Right lobe of liver (tissue), 6 donors: ENCODE measurements around the gene PLXNB1. TPM values are rescaled to one million over a fixed set of nuclear protein-coding genes. Genes with fewer than 3 reads are reported as not detected.
A peak's percentile ranks its signal among the peaks of the same experiment; 100 is the strongest.
"Not testable (repeated sequence)": the region's sequence is repeated elsewhere in the genome, so short reads cannot be mapped to it uniquely, and the experiment has no call there.

ENCODE experiments used
- ATAC-seq, 4 donors: fragments of 200-7000 bp; cut with Tn5 transposase; one replicate each; pipeline ENCODE4 v1.9.1; 2020; ENCODE audit warnings: mild to moderate bottlenecking in 4 of 4, moderate library complexity in 4 of 4
- DNase-seq, 3 donors: peaks; one replicate each; pipeline ENCODE4 v3.0.0-alpha.2; 2020
- H3K27ac ChIP-seq, 3 donors: fragments of 200-600 bp; one replicate each; pipeline ENCODE4 v1.8.0; 2022
- H3K27me3 ChIP-seq, 2 donors: fragments of 200-600 bp; one replicate each; pipeline ENCODE4 v1.8.0; 2022
- H3K36me3 ChIP-seq, 4 donors: fragments of 200-600 bp; sonication (generic) in 1 of 4; one replicate each; pipeline versions ENCODE4 v1.5.1 to v1.8.0; 2017 to 2022; ENCODE audit warnings: control low read depth in 1 of 4
- H3K4me1 ChIP-seq, 4 donors: fragments of 200-600 bp; sonication (generic) in 1 of 4; one replicate each; pipeline versions ENCODE4 v1.5.1 to v1.8.0; 2017 to 2022; ENCODE audit warnings: control low read depth in 1 of 4
- H3K4me3 ChIP-seq, 3 donors: fragments of 200-600 bp; one replicate each; pipeline ENCODE4 v1.8.0; 2022
- H3K9me3 ChIP-seq, 4 donors: fragments of 200-600 bp; sonication (generic) in 1 of 4; one replicate each; pipeline versions ENCODE4 v1.5.1 to v1.8.0; 2017 to 2022; ENCODE audit warnings: control low read depth in 1 of 4
- POLR2A ChIP-seq: fragments of 450-650 bp; IDR thresholded peaks from one replicate; pipeline ENCODE4 v1.6.1; 2017; ENCODE audit warnings: antibody characterized with exemption, mild to moderate bottlenecking
- WGBS: methylation state at CpG from one replicate; pipeline ENCODE4 v1.1.6; 2018; ENCODE audit warnings: low coverage, low lambda C conversion rate; ENCODE audit not compliant: insufficient coverage; ENCODE audit errors: missing lambda C conversion rate; 5-methylcytosine and 5-hydroxymethylcytosine counted together
- intact Hi-C, 2 donors: fragments of 100-400 bp; cut with DNase I; formaldehyde crosslinking; loops; one replicate each; pipeline versions ENCODE4 v1.11.2 to v1.14.1; 2022
- total RNA-seq, 6 experiments: library from RNA; depleted of rRNA in 2 of 6; stranded (reverse); fragments of >200 nt in 2 of 6; fragmentation: NEBNext Ultra II Directional in 3 of 6; extraction: Animal tissue kit (Norgen Biotek cat#: 25700) in 3 of 6; gene quantifications; one replicate each; pipeline versions ENCODE4 v1.1.0 to v1.2.4, GENCODE V29; 2016 to 2023
- TF ChIP-seq, protein P1 (sequence below), 4 donors: fragments of 200-600 bp in 3 of 4; fragments of 450-650 bp in 1 of 4; IDR thresholded peaks; one replicate each; pipeline versions ENCODE4 v1.5.1 to v1.8.0; 2016 to 2022; ENCODE audit warnings: antibody characterized with exemption in 4 of 4, mild to moderate bottlenecking in 2 of 4
- donor health status: DM: no; HTN: yes; CAD: no.
- donor health status: DM: no; HTN: no; CAD: no.
- donor health status: DM: no; HTN: no; CAD: no.
- donor health status: DM: no; HTN: yes; CAD: no.
- donor health status: DM: no; HTN: yes; CAD: no.

The PLXNB1 gene
- total RNA-seq, 6 experiments from 2014 or later: 65.9 to 132 (median 86.5) TPM

DNA sequence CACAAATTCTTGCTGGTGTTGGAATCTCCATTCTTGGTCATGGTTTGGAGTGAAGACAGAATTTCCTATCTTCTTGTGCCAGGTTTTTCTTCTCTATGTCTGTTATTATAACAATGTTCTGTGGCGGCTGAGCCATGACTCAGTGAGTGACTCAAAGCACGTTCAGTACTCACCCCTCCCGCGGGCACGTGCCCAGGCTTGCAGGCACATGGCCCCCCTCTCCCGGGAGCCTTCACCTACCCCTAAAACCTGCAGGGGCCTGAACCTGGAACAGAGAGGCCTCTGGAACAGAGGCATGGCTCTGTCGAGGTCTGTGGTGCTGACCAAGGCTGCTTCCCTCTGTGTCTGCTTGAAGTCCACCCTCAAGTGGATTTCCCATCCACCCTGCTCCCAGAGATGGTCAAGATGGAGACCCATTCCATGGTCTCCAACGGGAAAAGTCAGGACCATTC, 27.6 kb downstream of the PLXNB1 start:
- DNase-seq (peak in 2 of 3 donors; percentile 33 to 45), ATAC-seq (no peak)
- Histone ChIP-seq H3K27me3 (no peaks in the 10 kb centered on the region), H3K4me1 (no peaks in the 10 kb centered on the region), H3K4me3 (no peak overlapping the region), H3K9me3 (no peaks in the 10 kb centered on the region), H3K27ac (no peak overlapping the region), H3K36me3 (peaks cover 0 to 37% (median 19%) of the 10 kb centered on the region in 4 donors)
- intact Hi-C loops: no loop called here
- whole genome bisulfite sequencing: 40% methylated on average over 6 of the region's 8 CpGs
- no peak for TF ChIP-seq POLR2A

DNA sequence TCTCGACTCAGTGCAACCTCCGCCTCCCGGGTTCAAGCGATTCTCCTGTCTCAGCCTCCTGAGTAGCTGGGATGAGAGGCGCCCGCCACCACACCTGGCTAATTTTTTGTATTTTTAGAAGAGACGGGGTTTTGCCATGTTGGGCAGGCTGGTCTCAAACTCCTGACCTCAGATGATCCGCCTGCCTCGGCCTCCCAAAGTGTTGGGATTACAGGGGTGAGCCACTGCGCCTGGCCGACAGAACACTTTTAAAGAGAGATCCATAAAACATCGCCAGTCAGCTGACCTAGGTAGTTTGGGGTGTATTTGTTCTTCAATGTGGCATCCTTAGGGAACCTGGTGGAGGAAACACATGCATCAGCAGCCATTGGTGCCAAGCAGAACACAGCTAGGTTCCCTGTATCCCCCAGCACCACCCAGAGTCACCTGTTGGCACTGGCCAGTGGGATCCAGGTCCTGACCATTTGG, 28.4 kb downstream of the PLXNB1 start:
- ATAC-seq, H3K4me3 ChIP-seq, DNase-seq, intact Hi-C loops, H3K27ac ChIP-seq, H3K4me1 ChIP-seq, H3K9me3 ChIP-seq, H3K27me3 ChIP-seq: not testable (repeated sequence)
- H3K36me3 ChIP-seq: peaks cover 0 to 28% (median 15%) of the 10 kb centered on the region in 4 donors
- WGBS: 91% methylated on average over 7 of the region's 12 CpGs

GRCh38 chr3:48400824-48401433, 29.0 kb downstream of the PLXNB1 start:
- ATAC-seq: peak; percentile 69 to 76 (median 74)
- intact Hi-C loops: no loop called here
- H3K9me3 ChIP-seq: no peaks in the 10 kb centered on the region
- no peak overlapping the region for H3K4me3 ChIP-seq
- H3K4me1 ChIP-seq: no peaks in the 10 kb centered on the region
- no peaks in the 10 kb centered on the region for H3K27me3 ChIP-seq
- no peak for TF ChIP-seq POLR2A
- TF ChIP-seq, protein P1, sequence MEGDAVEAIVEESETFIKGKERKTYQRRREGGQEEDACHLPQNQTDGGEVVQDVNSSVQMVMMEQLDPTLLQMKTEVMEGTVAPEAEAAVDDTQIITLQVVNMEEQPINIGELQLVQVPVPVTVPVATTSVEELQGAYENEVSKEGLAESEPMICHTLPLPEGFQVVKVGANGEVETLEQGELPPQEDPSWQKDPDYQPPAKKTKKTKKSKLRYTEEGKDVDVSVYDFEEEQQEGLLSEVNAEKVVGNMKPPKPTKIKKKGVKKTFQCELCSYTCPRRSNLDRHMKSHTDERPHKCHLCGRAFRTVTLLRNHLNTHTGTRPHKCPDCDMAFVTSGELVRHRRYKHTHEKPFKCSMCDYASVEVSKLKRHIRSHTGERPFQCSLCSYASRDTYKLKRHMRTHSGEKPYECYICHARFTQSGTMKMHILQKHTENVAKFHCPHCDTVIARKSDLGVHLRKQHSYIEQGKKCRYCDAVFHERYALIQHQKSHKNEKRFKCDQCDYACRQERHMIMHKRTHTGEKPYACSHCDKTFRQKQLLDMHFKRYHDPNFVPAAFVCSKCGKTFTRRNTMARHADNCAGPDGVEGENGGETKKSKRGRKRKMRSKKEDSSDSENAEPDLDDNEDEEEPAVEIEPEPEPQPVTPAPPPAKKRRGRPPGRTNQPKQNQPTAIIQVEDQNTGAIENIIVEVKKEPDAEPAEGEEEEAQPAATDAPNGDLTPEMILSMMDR (IDR thresholded peaks at IDR 0.05): peak; percentile 78 to 85 (median 80)
- H3K27ac ChIP-seq: no peak overlapping the region
- peak in 1 of 3 donors; percentile 70 for DNase-seq
- H3K36me3 ChIP-seq: peaks cover 0 to 24% (median 12%) of the 10 kb centered on the region in 4 donors
- 59% methylated on average over 5 of the region's 6 CpGs for WGBS

- no peak overlapping the region for H3K27ac ChIP-seq
- WGBS: 75% methylated on average over 1 of the region's 4 CpGs
- intact Hi-C loops: loop anchor here (5.0 to 10.0 kb wide), 2 partner anchors 38 to 155 kb away; partner anchors contain the start of gene PFKFB4 (in 1 of the 2)
- ATAC-seq: peak in 3 of 4 donors; percentile 6 to 15 (median 12)
- DNase-seq: peak in 1 of 3 donors; percentile 48
- no peaks in the 10 kb centered on the region for H3K9me3 ChIP-seq
- no peaks in the 10 kb centered on the region for H3K4me1 ChIP-seq
- no peak overlapping the region for H3K4me3 ChIP-seq
- TF ChIP-seq POLR2A: no peak
- TF ChIP-seq, protein P1 (IDR thresholded peaks at IDR 0.05): no peak
- no peaks in the 10 kb centered on the region for H3K27me3 ChIP-seq
- H3K36me3 ChIP-seq: peaks cover 0 to 12% (median 6%) of the 10 kb centered on the region in 4 donors
Observed at GRCh38 chr3:48399387-48400172, 30.3 kb downstream of the PLXNB1 start.

DNA sequence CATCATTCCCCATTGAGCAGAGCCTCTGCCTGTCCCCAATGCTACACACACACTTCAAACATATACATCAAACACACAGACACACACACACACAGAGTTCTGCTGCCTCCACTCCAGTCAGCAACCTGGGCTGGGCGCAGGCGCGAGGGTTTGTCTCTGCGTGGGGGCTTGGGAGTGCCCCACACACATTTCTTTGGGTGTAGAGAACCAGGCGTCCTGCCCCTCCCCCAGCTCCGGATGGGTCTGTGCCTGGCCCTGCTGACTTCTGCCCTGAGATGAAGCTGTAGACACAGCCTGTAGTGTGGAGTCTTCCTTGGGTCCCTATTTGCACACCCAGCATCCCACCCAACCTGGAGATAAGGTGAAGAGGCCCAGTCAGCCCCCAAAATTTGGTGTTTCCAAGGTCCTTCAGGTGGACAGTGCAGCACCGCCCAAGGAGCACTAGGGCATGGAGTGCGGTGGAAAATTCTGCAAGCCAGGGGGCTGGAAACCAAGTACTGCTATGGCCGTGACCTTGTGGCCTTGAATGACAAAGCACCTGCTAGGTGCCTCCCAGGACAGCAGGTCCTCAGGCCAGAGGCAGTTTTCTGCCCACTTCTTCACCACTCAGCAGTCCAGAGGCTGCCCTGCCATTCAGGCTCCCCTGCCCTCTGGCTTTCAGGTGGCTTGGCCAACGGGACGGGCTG, 31.0 kb downstream of the PLXNB1 start:
- H3K36me3 ChIP-seq: peaks cover 0 to 5% (median 2%) of the 10 kb centered on the region in 4 donors
- no peak overlapping the region for H3K4me3 ChIP-seq
- intact Hi-C loops: loop anchor here (5.0 to 10.0 kb wide), 2 partner anchors 38 to 156 kb away; partner anchors contain the start of gene PFKFB4 (in 1 of the 2)
- DNase-seq (peak in 2 of 3 donors; percentile 47), ATAC-seq (peak; percentile 5 to 27 (median 14))
- TF ChIP-seq, protein P1 (IDR thresholded peaks at IDR 0.05): no peak
- no peak for TF ChIP-seq POLR2A
- H3K4me1 ChIP-seq: no peaks in the 10 kb centered on the region
- no peaks in the 10 kb centered on the region for H3K9me3 ChIP-seq
- no peak overlapping the region for H3K27ac ChIP-seq
- H3K27me3 ChIP-seq: no peaks in the 10 kb centered on the region
- WGBS: no CpG with 5 or more reads among the region's 11 CpGs
